CD14-positive monocyte (primary cell): ENCODE data around the gene MGLL. TPM values are rescaled to one million over a fixed set of nuclear protein-coding genes. Genes with fewer than 3 reads are reported as not detected.
A peak's percentile ranks its signal among the peaks of the same experiment; 100 is the strongest.

Experiments used
- DNase-seq, 3 donors: peaks; one replicate each; pipeline ENCODE4 v3.0.0-alpha.2; 2011 to 2022
- H2AFZ ChIP-seq: 2 replicates; pipeline ENCODE4 v1.6.0; 2012; ENCODE audit warnings: mild to moderate bottlenecking, low read depth, low read length, inconsistent platforms; ENCODE audit not compliant: insufficient read depth, poor library complexity, severe bottlenecking
- H3K27ac ChIP-seq, 2 donors: 1 replicate in 1 of 2; 2 replicates in 1 of 2; pipeline ENCODE4 v1.5.1; 2012 to 2013; ENCODE audit warnings: low read length in 2 of 2, control low read depth in 1 of 2, inconsistent platforms in 1 of 2, low read depth in 1 of 2, mild to moderate bottlenecking in 1 of 2
- H3K27me3 ChIP-seq, 2 donors: one replicate each; pipeline versions ENCODE4 v1.6.0 to v1.6.1; 2011 to 2013; ENCODE audit warnings: low read length in 2 of 2; ENCODE audit not compliant: control insufficient read depth in 2 of 2, insufficient read depth in 2 of 2
- H3K36me3 ChIP-seq, 2 donors: replicated peaks in 1 of 2; 1 replicate in 1 of 2; 2 replicates in 1 of 2; pipeline versions ENCODE4 v1.5.1 to v1.6.1; 2012 to 2013; ENCODE audit warnings: low read length in 2 of 2, control low read depth in 1 of 2, inconsistent platforms in 1 of 2, mild to moderate bottlenecking in 1 of 2; ENCODE audit not compliant: insufficient read depth in 2 of 2, control insufficient read depth in 1 of 2
- H3K4me1 ChIP-seq, 2 donors: 1 replicate in 1 of 2; 2 replicates in 1 of 2; pipeline versions ENCODE4 v1.5.1 to v1.6.1; 2012 to 2013; ENCODE audit warnings: low read length in 2 of 2, control low read depth in 1 of 2, inconsistent platforms in 1 of 2, mild to moderate bottlenecking in 1 of 2, moderate library complexity in 1 of 2; ENCODE audit not compliant: insufficient read depth in 2 of 2, control insufficient read depth in 1 of 2
- H3K4me2 ChIP-seq: replicated peaks from 2 replicates; pipeline ENCODE3; 2012; ENCODE audit warnings: low read length, moderate library complexity, mild to moderate bottlenecking; ENCODE audit not compliant: poor library complexity, severe bottlenecking; ENCODE audit errors: extremely low read depth
- H3K4me3 ChIP-seq, 3 experiments: fragments of 200-600 bp in 1 of 3; sonication (generic) in 1 of 3; replicated peaks in 1 of 3; 1 replicate in 2 of 3; 2 replicates in 1 of 3; pipeline ENCODE4 v1.5.1; 2011 to 2013; ENCODE audit warnings: low read length in 3 of 3, mild to moderate bottlenecking in 3 of 3, control low read depth in 2 of 3, low read depth in 2 of 3, inconsistent platforms in 1 of 3, moderate library complexity in 1 of 3
- H3K79me2 ChIP-seq: 2 replicates; pipeline ENCODE4 v1.6.0; 2012; ENCODE audit warnings: mild to moderate bottlenecking, control low read depth, inconsistent platforms, low read length, moderate library complexity; ENCODE audit not compliant: insufficient read depth
- H3K9ac ChIP-seq: 2 replicates; pipeline ENCODE4 v1.6.0; 2017; ENCODE audit warnings: low read length, mild to moderate bottlenecking; ENCODE audit not compliant: insufficient read depth, poor library complexity, severe bottlenecking
- H3K9me3 ChIP-seq, 2 donors: replicated peaks in 1 of 2; 1 replicate in 1 of 2; 2 replicates in 1 of 2; pipeline versions ENCODE4 v1.5.1 to v1.6.1; 2012 to 2013; ENCODE audit warnings: low read length in 2 of 2, control low read depth in 1 of 2; ENCODE audit not compliant: control insufficient read depth in 1 of 2, insufficient read depth in 1 of 2
- H4K20me1 ChIP-seq: 2 replicates; pipeline ENCODE4 v1.6.0; 2012; ENCODE audit warnings: mild to moderate bottlenecking, low read length, control low read depth, moderate library complexity; ENCODE audit not compliant: insufficient read depth
- H3K27ac Mint-ChIP-seq, 7 donors: one replicate each; pipeline ENCODE4 v1.8.0; 2020; ENCODE audit warnings: mild to moderate bottlenecking in 7 of 7, mixed read lengths in 7 of 7, moderate library complexity in 6 of 7, inconsistent platforms in 2 of 7
- H3K27me3 Mint-ChIP-seq, 3 donors: one replicate each; pipeline ENCODE4 v1.8.0; 2021 to 2022; ENCODE audit warnings: low read depth in 3 of 3, mild to moderate bottlenecking in 3 of 3, mixed read lengths in 3 of 3, moderate library complexity in 3 of 3, inconsistent platforms in 1 of 3
- H3K36me3 Mint-ChIP-seq, 2 donors: one replicate each; pipeline ENCODE4 v1.8.0; 2020; ENCODE audit warnings: mixed read lengths in 2 of 2, inconsistent platforms in 1 of 2, mild to moderate bottlenecking in 1 of 2
- H3K4me1 Mint-ChIP-seq: one replicate; pipeline ENCODE4 v1.8.0; 2020; ENCODE audit warnings: mild to moderate bottlenecking, mixed read lengths
- H3K4me3 Mint-ChIP-seq, 2 donors: one replicate each; pipeline ENCODE4 v1.8.0; 2020; ENCODE audit warnings: mild to moderate bottlenecking in 2 of 2, mixed read lengths in 2 of 2, moderate library complexity in 1 of 2
- H3K9me3 Mint-ChIP-seq, 7 donors: one replicate each; pipeline ENCODE4 v1.8.0; 2020 to 2022; ENCODE audit warnings: mixed read lengths in 7 of 7, mild to moderate bottlenecking in 6 of 7, moderate library complexity in 6 of 7, inconsistent platforms in 2 of 7
- CTCF ChIP-seq: fragments of 200-600 bp; IDR thresholded peaks from one replicate; pipeline ENCODE4 v1.8.0; 2022; ENCODE audit warnings: antibody characterized with exemption, mild to moderate bottlenecking
- WGBS: methylation state at CpG from one replicate; pipeline ENCODE4 v1.1.5; 2013; ENCODE audit warnings: missing lambda C conversion rate; ENCODE audit not compliant: insufficient coverage; 5-methylcytosine and 5-hydroxymethylcytosine counted together
- intact Hi-C, 2 donors: fragments of 100-400 bp; cut with micrococcal nuclease; formaldehyde crosslinking; loops; one replicate each; pipeline versions ENCODE4 v1.15.0 to v1.15.1; 2023
- polyA plus RNA-seq, 3 donors: library from polyadenylated mRNA; depleted of rRNA in 1 of 3; unstranded in 2 of 3; stranded (reverse) in 1 of 3; fragments of 300-500 nt in 2 of 3; fragments of >200 nt in 1 of 3; fragmentation: Illumina TruSeq in 2 of 3; gene quantifications; 1 replicate in 2 of 3; 2 replicates in 1 of 3; pipeline ENCODE4 v1.2.3, GENCODE V29; 2012 to 2021

Gene MGLL
- polyA plus RNA-seq, 3 donors: 4.4 to 10.0 (median 6.4) TPM

DNA sequence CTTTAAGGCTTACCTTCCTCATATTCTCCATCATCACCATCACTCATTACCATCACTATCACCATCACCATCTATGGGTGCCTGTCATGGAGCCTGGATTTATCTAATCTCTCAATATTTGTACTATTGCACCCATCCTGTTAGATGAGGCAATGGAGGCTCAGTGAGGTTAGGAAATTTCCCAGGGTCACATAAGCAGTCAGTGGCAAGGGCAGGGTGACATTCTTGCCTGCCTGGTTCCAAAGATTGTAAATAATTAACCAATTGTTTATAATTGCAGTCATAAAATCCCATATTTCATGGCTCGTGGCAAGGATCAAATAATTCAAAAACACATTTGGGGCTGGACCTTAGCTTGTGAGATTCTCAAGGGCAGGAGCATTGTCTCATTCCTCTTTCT is 55.2 kb downstream of the MGLL start:
- Mint-ChIP-seq H3K27me3 (peaks cover 2 to 9% (median 2%) of the 10 kb centered on the region in 3 donors), H3K27ac (peak overlapping the region in 2 of 7 donors; percentile 75 to 76), H3K36me3 (peaks cover 0 to 8% of the 10 kb centered on the region in 2 donors), H3K4me1 (peaks cover 81% of the 10 kb centered on the region), H3K9me3 (peaks cover 0 to 5% (median 1%) of the 10 kb centered on the region in 7 donors), H3K4me3 (no peak overlapping the region)
- Histone ChIP-seq H3K4me2 (no peak overlapping the region), H3K9me3 (no peaks in the 10 kb centered on the region), H4K20me1 (no peaks in the 10 kb centered on the region), H3K36me3 (no peaks in the 10 kb centered on the region), H2AFZ (no peak overlapping the region), H3K79me2 (peaks cover 5% of the 10 kb centered on the region), H3K27ac (no peak overlapping the region), H3K9ac (no peak overlapping the region), H3K4me1 (peaks cover 60 to 66% of the 10 kb centered on the region in 2 donors), H3K27me3 (no peaks in the 10 kb centered on the region), H3K4me3 (no peak overlapping the region)
- DNase-seq: peak in 1 of 3 donors; percentile 33
- no CpG with 5 or more reads among the region's 1 CpG for WGBS
- no peak for TF ChIP-seq CTCF
- intact Hi-C loops: no loop called here

DNA sequence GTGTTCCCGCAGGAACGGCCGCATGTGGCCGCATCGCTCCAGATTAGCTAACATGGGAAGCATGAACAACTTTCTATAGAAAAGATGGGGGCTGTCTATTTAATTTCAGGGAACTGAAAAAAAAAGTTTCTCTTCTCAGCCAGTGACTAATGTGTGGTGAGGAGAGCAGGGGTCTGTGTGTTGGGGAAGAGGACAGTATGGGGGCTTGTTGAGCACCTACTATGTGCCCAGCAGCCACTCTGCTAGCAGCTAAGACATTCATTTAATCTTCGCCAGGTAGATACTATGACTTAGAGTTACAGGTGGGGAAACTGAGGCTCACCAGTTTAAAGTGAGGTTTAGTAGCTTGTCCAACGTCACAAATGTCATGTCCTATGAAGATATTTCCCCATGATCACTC is 56.6 kb downstream of the MGLL start:
- no peak overlapping the region for H3K4me2 ChIP-seq
- peaks cover 0 to 5% (median 1%) of the 10 kb centered on the region in 7 donors for H3K9me3 Mint-ChIP-seq
- H3K79me2 ChIP-seq: peaks cover 5% of the 10 kb centered on the region
- H3K4me1 ChIP-seq: peaks cover 59 to 66% of the 10 kb centered on the region in 2 donors
- no peak overlapping the region for H3K4me3 ChIP-seq
- H4K20me1 ChIP-seq: no peaks in the 10 kb centered on the region
- peaks cover 81% of the 10 kb centered on the region for H3K4me1 Mint-ChIP-seq
- TF ChIP-seq CTCF: no peak
- intact Hi-C loops: no loop called here
- no peak overlapping the region for H3K9ac ChIP-seq
- H2AFZ ChIP-seq: no peak overlapping the region
- peaks cover 7 to 10% (median 9%) of the 10 kb centered on the region in 3 donors for H3K27me3 Mint-ChIP-seq
- no peaks in the 10 kb centered on the region for H3K9me3 ChIP-seq
- 78% methylated on average over 5 of the region's 7 CpGs for WGBS
- no peaks in the 10 kb centered on the region for H3K27me3 ChIP-seq
- H3K27ac ChIP-seq: no peak overlapping the region
- H3K27ac Mint-ChIP-seq: no peak overlapping the region
- no peak overlapping the region for H3K4me3 Mint-ChIP-seq
- H3K36me3 ChIP-seq: no peaks in the 10 kb centered on the region
- DNase-seq: no peak
- peaks cover 0 to 8% of the 10 kb centered on the region in 2 donors for H3K36me3 Mint-ChIP-seq
